GM21529 (cell line): ENCODE data around the gene KIF6.

Source experiments
- ATAC-seq: cut with Tn5 transposase; IDR thresholded peaks from one replicate; pipeline ENCODE4 v1.9.1; 2021; ENCODE audit not compliant: unreplicated experiment

Gene KIF6

DNA sequence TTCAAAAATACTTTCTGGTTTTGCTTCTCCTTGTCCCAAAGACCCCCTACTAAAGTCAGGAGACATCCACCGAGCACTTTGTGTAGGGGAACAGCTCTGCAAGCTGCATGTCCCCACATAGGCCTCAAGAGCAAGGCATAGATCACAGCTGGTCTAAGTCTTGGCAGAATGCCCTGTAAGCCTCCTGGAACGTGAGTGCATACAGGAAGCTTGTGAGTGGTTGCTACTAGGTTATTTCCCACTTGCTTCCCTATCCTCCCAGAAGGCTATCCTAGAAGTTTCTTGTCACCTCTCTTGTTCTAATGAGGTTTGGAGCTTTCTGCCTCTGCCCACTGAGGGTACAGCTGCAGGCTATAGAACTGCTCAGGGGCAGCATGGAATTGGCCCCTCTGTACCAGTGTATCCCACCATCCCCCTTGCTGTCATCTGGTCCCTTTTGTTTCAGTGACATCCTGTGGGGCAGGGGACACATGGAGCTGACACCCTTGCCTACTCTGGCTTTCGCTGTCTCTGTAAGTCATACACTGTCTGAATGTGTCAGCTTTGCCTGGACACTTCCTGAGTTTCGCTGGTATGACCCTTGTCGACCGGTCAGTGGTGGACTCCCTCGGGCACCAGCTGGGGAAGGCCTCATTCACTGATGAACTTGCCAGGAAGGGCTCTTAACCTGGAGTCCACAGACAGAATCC, 367.1 kb downstream of the KIF6 start:
- ATAC-seq = no peak

DNA sequence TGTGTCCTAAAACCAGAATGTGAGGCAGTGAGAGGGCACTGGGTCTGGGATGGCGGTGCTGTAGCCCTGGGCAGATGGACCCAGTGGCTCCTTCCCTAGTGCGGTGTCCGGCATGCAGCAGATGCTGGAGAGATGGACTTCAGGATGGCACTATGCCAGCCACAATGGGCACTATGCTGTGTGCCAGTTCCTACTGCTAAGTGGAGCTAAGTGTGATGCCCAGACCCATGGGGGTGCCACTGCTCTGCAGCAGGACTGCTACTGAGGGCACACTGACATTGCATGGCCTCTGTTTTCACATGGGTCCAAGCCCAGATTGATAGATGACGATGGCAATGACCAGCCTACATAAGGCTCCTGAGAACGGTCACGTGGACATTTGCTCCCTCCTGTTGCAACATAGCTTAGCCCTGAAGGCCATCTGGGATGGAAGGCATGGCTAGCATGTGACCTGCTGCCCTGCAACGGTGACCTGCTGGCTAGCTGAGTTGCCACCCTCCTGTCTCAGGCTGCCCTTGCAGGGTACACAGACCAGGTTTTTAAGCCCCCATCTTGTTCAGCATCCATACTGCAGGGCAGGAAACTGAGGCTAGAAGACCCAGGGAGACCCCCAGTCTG, 371.4 kb downstream of the KIF6 start:
- ATAC-seq = no peak

GRCh38 chr6:39350723-39351505, 374.3 kb downstream of the KIF6 start:
- no peak for ATAC-seq

DNA sequence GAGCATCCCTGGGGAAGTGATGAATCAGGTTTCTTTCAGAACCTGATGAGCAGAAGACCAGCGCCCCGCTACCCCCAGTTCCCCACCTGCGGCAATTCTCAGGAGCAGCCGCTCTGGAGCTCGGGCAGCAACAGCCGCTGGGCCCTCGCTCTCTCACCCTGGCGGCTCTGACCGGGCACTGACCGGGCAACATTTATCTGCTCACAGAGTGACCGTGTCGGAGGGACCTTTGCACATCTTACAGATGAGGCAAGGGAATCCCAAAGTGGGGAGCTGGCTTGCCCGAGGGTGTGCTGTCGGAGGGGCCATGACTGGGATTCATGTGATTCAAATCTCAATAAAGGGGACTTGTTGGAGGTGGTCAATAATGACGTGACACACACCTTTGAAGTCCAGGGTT, 376.5 kb downstream of the KIF6 start:
- no peak for ATAC-seq

DNA sequence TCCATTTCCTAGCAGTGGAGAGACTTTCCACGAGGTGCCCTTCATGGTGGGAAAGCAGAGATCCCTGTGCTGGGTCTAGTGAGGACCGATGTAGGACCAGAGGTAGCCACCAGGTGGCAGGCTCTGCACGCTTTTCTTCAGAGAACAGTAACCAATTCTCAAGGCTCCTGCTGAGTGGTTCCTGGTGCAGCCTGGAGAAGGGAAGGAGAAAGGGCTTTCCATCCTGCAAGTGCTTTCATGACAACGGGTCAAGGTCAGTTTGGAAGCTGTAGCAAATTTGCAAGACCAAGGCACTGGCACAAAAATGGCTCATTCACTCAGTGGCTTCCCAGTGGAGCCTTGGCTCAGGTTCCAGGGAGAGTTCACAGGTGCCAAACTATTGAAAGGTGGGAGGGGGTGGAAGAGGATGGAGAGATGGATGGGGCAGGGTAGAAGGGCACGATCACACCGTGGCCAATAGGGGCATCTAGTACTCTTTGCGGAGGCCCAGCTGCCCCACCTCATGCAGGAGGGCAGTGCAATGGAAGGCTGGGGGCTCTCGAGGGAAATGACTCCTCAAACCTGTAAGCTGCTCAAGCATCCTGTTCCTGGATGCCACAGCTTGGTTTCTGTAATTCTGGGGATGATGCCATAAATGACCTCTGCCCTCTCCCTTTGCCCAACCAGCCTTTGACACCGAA, 377.2 kb downstream of the KIF6 start:
- peak; percentile 65 for ATAC-seq

GRCh38 chr6:39347206-39347605, 378.0 kb downstream of the KIF6 start:
- no peak for ATAC-seq

DNA sequence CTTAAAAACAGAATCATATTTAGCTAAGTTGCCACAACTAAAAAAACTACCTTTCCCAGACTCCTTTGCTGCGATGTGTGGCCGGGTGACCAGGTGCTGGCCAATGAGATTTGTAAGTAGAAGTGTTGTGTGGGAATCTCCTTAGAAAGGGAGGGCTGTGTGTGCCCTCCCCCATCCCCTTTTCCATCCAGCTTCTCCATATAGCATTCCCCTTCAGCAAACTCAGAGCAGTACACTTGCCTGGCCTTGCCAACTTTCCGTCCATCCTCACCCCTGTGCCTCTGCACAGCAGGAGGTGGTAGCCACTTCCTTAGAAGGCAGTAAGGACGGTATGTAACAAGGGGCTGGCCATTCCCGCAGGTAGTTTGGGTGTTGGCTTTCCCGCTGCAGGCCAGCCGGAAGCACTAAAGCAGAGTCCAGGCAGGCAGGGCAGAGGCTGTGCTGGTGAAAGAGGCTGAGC, 380.4 kb downstream of the KIF6 start:
- no peak for ATAC-seq

DNA sequence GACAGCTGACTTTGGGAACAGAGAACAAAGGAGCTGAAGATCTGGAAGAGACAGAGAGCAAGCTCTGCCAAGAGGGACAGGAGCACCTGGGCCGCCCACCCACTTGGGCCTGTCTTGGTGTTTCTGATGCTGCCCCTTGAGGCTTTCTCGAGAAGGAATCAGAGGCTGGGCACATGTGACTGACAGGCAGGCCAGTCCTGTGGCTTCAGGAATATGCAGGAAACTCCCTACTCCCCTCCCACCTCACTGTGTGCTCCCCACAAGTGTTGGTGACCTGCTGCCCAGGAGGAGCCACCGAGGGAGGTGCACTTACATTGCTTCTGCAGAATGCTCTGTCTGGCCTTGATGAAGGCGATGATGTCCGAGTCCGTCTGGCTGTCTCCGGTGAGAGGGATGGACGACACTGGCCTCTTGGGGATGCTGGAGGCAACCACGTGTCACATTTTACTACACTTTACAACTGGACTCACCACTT, 381.8 kb downstream of the KIF6 start:
- ATAC-seq = no peak

DNA sequence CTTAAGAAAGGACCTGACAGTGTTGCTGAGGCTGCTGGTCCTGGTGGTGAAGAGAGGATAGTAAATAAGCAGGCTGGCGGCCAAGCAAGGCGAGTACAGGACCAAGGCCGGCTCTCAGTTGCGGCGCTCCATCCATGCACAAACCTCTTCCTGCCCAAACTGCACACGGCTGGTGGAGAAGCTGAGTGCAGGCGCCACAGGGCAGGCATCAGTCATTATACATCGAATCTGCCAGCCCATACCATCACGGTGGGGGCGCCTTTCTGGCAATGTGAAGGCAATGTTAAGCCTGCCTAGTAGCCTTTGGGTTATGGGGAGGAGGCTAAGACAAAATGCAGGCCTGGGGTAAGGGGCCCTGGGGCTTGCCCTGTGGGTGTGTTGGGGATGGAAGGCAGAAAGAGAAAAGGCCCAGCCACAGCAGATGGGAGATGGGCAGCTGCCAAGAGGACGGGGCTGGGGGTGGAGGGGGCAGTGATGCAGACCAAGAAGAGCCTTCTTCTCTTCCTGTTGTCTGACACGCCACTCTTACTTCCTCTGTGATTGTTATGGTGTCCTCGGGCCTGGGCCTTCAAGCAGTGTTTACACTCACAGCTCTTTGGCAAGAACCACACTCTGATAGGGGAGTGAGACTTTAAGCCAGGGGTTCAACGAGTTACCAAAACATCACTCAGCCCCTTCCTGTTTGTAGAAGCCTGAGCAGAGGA, 382.4 kb downstream of the KIF6 start:
- no peak for ATAC-seq

DNA sequence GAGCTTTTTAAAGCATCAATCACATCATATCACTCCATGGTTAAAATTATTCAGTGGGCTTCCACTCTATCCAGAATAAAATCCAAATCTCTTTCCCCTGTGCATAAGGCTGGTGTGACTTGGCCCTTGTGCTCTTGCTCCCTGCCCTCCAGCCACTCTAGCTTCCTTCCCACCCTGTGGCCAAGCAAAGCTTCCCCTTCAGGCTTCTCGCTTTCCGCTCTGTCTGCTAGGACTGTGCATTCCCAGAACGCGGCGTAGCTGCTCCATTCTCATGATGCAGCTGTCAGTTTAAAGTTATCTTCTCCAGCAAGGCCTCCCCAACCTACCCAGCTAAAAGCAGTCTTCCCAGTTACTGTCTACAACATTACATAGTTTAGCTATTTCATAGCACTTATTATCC, 383.3 kb downstream of the KIF6 start:
- ATAC-seq = no peak

GRCh38 chr6:39341352-39341751, 383.9 kb downstream of the KIF6 start:
- no peak for ATAC-seq

- no peak for ATAC-seq
These were observed 385.2 kb downstream of the KIF6 start for GRCh38 chr6:39339868-39340550.

DNA sequence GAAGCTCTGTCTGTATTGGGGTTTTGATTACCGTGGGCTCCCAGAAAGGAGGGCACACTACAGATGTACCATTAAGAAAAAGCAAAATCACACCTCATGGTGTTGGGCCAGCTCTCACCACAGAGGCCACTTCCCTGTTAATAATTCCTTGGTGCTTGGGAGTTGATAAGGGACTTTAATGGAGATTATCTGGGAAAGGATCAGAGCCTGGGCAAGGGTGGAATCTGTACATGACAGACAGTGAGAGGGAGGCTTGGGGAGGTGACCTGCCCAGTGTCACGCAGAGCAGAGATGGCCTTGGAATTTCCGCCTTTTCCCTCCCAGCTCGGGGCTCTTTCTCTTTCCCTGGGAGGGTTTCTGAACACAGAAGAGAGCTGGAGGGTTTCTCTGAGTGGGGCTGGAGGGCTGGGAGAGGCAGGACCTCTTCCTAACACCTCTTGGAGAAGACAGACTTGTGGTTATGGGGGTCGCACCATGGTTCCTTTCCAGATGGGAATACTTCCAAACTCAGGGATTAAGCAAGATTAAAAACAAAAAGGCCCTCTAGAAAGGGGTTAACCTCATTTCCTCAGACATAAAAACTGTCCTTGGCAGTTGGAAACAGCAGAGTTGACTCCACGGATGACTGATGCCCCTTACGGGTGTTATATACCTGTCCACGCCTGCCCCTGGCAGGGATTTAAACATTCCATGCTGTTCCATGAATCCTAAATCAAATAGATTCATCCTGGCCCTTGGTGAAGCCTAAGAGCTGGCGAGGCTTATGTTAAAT, 385.9 kb downstream of the KIF6 start:
- no peak for ATAC-seq

GRCh38 chr6:39338397-39338796, 386.8 kb downstream of the KIF6 start:
- no peak for ATAC-seq

DNA sequence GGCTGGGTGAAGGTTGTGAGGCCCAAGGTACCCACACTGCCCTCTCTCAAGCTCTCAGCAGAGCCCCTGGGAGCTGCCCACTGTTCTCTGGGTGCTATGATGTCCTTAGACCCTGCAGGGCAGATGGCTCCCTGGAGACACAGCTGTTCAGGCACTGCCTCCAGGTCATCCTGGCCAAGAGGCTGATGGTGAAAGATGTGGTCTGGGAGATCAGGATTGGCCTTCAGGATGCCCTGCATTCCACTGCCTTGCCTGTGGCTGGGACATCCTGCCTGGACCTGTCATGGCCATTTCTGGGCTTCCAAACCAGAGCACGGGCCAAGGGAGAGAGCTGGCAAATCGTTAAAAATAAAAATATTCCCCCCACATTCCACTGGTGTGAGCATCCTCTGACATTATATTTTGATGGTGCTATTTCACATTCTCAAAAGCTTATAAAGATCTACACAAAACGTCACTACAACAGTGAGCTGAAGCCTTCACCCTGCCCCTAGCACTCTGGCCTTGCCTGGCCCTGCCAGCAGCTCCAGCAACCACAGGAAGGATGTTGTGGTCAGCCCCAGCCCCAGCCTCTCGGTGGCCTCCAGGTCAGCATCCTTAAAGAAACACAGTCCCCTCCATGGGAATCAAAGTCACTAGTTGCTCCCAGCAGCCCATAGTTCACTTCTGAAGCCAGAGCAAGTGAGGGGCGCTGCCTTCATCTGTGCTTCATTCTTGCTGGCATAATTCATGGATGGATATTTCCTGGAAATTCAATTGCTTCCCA, 389.2 kb downstream of the KIF6 start:
- no peak for ATAC-seq

DNA sequence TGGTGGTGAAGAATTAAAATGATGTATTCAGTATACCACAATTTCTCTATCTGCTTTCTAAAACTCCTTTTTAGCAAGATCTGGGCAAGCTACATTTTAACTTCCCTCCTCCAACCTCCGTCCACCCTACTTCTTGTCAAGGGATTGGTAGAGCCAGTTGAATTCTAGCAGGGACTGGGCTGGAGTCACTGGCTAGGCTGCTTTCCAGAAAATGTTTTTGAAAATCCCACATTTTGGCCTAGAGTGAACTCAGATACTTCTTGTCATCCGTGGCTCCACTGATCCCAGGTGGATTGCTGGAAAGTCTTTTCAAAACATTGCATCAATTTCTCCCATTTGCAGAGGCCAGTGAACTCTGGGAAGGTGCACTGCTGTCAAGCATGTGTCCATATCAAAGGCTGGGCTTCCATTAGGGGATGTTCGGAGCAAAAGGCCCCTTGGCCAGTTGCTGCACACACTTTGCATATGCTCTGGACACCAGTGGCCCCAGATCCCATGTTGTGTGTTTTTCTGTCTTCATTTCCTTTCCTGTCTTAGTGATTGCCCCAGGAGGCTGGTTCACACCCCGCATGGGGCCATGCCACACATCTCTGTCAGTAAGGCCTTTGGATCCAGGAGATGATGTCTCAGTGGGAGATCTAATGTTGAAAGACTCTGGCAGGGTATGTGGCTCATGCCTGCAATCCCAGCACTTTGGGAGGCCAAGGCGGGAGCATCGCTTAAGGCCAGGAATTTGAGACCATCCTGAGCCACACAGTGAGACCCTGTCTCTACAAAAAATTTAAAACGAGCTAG, 391.4 kb downstream of the KIF6 start:
- ATAC-seq = no peak

GRCh38 chr6:39330476-39330875, 394.7 kb downstream of the KIF6 start:
- no peak for ATAC-seq

DNA sequence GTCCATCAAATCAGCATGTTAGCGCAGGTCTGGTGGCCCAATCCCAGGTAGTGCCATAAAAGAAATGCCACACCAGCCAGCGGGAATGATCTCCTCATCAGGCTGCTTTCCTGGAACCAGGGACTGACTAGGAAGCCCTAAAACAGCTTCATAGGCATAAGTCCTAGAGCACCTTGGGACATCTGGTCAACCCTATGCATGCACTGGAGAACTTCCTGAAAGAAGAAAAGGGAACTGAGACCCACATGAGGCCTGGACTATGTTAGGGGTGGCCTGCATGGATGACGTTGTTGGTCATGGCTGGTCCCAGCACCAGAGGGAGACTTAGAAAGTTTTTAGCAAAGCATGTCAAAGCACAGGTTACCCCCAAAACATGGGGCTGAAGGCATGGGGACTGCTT, 395.2 kb downstream of the KIF6 start:
- ATAC-seq = peak; percentile 95
